ENCODE measurements around the gene ZNF644.
"Not testable (repeated sequence)": the region's sequence is repeated elsewhere in the genome, so short reads cannot be mapped to it uniquely, and the experiment has no call there.

Gene ZNF644
- total RNA-seq: 157 to 210 (median 175) reads per million in 4 experiments

DNA sequence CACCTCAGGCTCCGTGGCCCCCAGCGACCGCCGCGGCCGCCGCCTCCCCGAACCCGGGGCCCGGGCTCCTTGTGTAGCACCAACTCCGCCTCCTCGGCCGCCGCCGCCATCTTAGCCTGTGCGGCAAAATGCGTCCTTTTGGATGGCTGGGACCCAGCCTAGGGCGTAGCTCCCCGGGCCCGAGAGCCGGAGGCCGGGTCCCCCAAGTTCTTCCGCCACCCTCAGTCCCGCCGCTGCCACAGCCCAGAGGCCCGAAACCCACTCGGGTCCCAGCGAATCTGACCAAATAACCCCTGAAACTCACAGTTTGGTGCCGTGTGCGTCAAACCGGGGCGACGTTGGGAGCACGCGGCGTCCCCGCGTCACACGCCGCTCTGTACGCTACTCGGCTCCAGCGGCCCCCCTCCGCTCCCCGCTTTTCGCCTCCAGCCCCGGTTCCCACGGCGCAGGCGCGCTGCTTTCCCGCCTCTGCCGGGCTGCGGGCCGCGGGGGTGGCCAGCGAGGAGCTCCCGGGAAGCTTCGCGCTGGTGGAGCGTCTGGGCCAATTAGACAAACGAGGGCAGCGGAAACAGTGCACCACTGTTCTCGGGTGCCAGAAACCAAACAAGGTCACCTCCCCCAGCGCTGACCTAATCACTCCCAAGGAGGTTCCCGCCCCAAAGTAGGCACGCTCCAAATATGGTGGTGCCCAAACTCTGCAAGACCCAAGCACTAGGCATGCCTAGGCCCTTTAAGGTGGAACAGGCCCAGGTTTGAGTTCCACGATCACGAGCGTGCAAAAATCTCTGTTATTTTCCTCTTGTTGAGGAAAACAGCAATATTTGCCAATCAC, at the start of gene ZNF644:
Gene ZNF644 (minus strand): TSS at position 350 of the 832 bp plus-strand sequence. CDS start 39,682 bp downstream, outside the sequence.
- peak; percentile 83 for DNase-seq

DNA sequence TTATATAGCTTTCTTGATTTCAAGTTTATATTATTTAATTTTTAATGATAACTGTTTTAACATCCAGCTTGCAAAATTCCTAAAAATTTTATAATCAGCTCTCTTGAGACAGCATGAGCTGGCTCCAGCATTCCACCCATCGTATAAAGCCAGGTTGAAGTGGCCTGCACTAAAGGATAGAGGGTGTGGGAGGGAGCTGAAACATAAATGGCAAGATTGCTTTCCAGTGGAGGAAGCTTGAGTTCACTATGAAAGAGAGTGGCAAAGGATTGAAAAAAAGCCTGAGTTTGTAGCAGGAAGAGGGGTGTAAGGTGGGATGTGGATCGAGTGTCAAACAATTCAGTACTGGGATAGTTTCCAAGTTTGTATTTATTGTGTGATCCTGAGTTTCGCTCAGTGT, 48.5 kb upstream of the ZNF644 start:
- no peak for DNase-seq

DNA sequence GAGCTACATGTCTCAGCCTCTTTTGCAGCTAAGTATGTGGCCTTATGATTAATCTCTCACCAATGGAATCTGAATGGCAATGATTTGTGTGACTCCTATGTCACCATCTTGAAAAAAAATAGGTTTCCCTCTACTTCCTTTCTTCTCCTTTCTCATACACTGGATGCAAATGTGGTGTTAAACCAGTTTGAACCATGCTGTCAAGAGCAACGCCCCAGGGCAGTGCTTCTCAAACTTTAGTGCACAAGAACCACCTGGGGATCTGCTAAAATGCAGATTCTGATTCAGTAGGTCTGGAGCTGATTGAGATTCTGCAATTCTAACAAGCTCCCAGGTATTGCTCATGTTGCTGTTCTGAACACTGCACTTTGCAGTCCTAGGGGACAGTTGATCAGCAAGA, 44.7 kb upstream of the ZNF644 start:
- no peak for DNase-seq

DNA sequence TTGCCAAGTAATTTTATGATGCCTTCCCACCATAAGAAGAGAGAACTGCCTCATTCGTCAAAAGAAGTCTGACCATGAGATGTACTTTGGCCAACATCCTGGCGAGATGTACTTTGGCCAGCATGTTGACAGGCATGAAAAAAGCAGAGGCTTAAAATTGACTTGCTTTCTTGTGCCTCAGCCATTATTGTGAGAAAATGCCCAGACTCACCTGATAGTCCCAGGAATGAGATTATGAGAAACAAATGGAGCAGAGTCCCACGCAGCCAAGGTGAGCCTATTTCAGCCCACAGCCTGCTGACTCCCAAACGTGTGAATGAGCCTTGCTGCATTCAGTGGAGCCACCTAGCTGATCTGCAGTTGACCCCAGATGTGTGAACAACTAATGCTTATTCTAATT, 43.5 kb upstream of the ZNF644 start:
- no peak for DNase-seq

DNA sequence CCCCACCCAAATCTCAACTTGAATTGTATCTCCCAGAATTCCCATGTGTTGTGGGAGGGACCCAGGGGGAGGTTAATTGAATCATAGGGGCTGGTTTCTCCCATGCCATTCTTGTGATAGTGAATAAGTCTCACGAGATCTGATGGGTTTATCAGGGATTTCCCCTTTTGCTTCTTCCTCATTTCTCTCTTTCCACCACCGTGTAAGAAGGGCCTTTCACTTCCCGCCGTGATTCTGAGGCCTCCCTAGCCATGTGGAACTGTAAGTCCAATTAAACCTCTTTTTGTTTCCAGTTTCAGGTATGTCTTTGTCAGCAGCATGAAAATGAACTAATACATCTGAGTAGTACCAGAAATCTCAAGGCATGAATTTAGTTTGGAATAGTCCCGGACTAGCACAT, 41.6 kb upstream of the ZNF644 start:
- not testable (repeated sequence) for DNase-seq

DNA sequence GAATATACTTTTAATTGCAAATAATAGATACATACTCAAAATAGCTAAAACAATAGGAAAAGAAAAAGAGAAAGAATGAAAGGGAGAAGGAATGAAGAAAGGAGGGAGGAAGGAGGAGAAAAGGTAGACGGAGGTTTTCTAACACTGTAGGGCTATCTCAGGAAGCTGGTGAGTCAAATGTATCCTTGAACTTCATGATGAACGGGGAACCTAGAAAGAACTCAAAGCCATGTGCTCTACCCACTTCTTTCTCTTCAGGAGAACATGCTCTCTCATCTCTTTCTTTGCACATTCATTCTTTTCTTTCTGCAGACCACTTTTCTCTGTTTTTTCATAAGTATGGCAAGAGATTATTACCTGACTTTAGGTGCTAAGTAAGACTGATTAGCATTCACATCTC, 37.3 kb upstream of the ZNF644 start:
- no peak for DNase-seq

DNA sequence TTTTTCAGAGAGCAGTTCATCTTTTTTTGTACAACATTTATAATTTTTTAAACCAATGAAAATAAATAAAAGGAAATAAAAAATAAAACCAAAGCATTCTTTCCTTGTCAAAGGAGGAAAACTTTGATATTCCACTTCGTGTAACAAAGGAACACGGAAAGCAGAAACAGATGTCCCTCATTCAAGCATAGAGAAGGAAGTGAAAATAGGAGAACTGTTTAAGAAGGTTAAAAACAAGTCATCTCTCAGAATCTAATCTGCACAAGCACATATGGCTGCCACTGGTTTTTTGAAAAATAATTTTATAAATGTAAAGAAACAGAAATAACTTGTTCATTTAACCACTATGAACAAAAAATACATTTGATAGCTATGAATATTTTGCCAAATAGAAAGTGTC, 35.9 kb upstream of the ZNF644 start:
- no peak for DNase-seq

DNA sequence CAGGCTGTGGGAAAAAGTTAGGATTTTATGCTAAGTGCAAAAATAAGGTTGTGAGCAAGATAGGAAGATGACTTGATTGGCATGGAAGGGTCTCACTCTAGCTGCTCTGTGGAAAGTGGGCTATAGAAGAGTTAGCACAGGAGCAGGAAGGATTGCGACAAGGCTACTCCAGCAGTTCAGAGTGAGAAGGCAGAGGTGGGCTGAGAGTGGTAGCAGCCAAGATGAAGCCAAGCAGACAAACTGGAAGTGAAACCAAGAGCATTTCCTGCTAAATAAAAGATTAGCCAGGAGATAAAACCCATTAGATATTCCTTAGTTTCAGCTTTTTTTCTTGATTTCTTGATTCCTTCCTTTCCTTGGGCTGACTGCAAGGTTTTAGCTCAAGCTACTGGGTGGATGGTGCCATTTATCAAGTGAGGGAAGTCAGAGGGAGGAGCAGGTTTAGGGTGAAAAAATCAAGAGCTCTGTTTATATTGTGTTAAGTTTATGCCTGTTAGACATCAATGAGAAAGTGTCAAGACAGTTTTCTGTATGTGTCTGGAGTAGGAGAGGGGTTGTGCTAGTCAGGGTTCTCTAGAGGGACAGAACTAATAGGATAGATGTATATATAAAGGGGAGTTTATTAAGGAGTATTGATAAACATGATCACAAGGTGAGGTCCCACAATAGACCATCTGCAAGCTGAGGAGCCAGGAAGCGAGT, 33.1 kb upstream of the ZNF644 start:
- DNase-seq: no peak

DNA sequence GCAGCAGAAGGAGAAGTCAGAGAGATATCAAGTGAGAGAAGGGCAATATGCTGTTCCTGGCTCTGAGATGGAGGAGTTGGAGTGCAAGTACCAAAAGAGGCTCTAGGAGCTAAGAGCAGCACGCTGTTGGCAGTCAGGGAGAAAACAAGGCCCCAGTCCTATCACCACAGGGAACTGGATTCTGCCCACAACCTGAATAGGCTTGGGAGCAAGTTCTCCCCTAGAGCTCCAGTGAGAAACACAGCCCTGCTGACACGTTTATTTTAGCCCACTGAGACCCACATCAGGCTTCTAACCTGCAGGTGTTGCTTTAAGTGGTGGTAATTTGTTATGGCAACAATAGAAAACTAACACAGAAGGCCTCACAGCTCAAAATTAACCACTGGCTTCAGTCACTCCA, 31.8 kb upstream of the ZNF644 start:
- no peak for DNase-seq

DNA sequence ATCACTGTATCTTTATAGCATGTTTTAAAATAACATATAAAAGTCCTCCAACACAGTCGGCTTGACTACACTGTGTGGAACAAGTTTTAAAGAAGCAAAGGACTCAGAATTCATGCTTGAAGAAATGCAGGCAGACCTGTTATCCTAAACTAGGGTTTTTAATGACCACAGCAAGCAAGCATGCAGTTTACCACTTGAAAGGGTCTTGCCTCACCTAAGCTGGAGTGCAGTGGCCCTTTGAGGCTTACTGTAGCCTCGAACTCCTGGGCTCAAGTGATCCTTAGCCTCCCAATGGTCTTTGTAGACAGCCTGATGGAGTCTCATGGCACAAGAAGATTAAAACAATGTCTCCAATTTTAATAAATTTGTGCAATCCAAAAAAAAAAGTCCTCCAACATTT, 27.7 kb upstream of the ZNF644 start:
- not testable (repeated sequence) for DNase-seq

DNA sequence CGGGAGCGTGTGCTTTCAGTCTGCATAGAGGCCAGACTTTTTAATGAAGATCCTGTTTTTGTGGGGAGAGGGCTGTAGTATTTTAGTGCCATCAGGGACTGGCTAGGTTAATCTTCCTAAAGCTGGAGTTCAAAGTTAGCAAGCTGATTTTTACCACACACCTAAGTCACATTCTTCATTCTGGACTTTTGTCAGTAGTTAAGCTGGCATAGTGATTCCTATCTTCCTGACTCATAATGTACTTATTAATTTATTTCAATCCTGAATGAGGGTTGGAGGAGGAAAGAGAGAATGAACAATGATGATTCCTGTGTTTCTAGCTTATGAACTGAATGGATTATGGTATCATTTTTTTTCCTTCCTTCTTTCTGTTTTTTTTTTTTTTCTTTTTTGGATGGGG, 24.9 kb upstream of the ZNF644 start:
- DNase-seq: no peak

DNA sequence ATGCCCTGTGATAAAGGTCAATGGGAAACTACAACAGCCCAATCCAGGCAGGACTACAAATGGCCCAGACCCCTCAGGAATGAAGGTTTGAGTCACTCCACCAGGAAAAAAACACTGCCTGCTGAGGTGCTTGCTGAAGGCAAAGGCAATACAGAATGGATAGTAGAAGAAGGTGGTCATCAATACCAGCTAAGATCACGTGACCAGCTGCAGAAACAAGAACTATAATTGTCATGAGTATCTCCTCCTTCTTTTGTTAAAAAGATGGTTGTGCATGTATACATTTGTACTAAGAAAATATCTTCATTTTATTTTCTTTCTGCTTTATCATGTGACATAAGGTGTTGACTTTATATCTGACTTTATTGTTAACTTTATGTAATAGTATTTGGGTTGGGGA, 23.4 kb upstream of the ZNF644 start:
- DNase-seq: no peak

DNA sequence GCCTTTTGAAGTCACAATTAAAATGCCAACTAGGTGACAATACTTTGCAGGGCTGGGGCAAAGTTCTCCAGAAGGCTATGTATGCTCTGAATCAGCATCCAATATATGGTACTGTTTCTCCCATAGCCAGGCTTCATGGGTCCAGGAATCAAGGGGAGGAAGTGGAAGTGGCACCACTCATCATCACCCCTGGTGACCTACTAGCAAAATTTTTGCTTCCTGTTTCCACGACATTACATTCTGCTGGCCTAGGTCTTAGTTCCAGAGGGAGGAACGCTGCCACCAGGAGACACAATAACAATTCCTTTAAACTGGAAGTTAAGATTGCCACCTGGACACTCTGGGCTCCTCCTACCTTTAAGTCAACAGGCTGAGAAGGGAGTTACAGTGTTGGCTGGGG, 22.9 kb upstream of the ZNF644 start:
- DNase-seq: not testable (repeated sequence)

DNA sequence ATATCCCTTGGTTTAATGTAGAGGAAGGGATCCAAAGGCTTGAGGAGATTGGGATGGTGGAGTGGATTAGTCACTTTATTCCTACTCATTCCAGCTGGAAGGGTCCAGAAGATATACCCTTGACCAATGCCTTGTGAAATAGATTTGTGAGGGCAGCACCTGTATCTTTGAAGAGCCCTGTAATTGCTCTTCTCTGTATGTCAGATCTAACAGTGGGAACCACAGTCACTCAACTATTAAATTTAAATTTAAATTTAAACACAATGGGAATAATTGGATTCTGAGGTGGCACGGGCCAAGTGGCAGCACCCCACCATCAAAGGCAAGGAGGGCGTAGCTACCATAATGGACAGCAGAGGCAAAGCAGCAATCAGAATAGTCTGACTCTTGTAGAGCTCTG, 20.5 kb upstream of the ZNF644 start:
- DNase-seq: not testable (repeated sequence)

DNA sequence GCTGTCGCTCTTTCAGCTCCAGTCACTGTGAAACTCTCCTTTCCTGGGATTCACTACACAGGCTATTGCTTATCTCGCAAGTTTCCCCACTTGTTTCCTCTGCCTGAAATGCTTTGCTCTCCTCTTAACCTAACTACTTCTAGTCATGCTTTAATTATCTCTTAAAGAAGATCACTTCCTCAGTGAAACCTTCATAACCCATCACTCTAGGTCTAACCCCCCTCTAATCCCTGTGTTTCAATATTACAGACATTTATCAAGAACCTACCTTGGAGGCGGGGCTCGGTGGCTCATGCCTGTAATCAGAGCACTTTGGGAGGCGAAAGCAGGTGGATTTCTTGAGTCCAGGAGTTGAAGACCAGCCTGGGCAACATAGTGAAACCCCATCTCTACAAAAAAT, 16.7 kb upstream of the ZNF644 start:
- DNase-seq: no peak

DNA sequence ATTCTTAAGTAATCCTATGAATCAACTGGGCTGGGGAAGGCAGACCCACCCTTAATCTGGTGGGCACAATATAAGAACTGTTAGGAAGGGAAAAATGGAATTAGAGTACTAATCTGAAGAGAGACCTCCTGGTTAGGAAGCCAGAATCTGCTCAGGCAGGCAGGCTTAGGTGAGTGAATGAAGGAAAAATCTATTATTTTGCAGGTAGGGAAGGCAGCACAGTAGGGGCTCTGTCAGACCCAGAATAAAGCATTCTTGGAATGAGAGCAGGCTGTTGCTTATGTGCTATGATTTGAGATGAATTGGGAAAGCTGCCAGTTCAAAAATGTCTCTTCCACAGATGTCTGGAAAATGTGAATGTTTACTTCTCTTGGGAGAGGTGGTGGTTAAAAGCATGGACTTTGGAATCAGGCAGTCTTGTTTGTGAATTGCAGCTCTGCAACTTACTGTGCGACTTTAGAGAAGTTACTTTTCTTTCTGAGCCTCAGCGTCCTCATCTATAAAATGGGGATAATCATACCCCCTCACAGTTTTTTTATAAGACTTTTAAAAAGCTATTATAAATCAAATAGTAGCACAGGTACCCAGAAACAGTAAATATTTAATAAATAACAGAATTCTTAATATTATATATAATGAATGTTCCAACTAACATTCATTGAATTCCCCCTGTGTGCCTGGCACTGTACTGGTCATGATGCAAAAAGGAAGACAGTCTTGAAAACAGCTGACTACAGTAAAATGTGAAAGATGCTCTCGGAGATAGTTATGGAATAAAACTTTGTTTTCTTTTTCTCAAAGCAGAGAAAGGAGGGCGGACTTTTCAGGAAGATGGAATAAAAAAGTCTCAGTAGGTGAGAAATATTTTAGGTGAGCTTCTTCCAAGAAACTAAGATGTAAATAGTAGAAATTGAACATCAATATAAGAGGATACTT, 15.3 kb upstream of the ZNF644 start:
- DNase-seq: no peak

DNA sequence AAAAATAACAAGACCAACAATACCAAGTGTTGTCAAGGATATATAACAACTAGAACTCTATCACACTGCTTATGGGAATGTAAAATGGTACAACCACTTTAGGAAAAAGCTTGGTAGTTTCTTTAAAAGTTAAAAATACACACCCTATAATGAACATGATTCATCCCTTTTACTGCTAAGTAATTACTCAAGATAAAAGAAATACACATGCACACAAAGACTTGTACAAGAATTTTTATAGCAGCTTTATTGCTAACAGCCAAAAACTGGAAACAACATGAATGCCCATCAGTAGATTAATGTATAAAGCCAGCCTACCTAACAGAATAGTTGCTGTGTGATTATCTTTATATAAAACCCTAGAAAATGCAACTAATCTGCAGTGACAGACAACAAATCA, 10.5 kb upstream of the ZNF644 start:
- DNase-seq: no peak

DNA sequence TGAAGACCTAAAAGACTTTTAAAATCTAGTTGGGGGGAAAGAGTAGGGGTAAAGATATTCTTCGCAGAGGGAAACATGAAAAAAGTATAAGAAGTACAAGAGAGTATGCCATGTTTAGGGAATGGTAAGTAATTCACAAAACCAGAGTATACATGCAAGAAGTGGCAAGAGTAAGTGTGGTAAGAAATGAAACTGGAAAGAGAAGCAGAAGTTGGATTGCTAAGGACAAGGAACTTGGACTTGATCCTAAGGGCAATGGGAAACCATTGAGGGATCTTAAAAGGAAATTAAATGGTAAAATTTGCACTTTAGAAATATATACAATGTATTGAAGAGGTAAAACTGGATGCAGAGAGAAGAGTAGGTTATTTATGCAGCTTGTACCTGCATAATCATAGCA, 9.2 kb upstream of the ZNF644 start:
- DNase-seq: no peak

DNA sequence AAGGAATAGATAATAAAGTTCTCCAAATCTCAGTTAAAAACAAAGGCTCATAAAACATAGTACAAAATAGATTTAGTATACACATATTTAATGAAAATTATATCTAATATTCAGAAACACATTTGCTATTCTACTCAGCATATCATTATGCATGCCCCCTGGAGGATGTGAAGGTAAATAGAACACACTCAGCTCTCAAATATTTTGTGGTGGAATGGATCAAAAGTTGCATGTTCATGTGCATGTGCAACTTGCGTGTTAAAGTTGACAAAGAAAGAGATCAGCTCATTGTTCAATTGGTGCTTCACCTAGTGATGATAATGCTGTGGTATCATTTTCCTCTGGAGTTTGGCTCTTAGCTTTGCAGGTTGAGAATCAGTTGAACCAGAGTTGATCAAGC, 4.9 kb upstream of the ZNF644 start:
- DNase-seq: no peak

DNA sequence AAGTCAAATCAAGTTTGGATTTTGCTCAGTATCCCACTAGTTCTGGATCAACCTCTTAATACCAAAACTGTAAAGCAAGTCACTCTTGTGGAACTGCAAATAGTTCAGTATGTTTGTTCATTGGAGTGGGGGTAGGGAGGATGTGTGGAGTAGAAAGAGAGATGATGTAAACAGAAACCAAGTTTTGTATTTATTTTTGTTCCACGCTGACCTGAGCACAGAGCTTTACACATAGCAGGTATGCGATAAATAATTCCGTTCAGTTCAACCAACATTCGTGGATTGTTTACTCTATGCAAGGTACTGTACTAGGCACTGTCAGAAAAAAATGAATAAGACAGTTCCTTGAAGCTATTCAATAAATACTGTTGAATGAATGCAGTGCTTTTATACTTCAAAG, 4.5 kb upstream of the ZNF644 start:
- DNase-seq: no peak

DNA sequence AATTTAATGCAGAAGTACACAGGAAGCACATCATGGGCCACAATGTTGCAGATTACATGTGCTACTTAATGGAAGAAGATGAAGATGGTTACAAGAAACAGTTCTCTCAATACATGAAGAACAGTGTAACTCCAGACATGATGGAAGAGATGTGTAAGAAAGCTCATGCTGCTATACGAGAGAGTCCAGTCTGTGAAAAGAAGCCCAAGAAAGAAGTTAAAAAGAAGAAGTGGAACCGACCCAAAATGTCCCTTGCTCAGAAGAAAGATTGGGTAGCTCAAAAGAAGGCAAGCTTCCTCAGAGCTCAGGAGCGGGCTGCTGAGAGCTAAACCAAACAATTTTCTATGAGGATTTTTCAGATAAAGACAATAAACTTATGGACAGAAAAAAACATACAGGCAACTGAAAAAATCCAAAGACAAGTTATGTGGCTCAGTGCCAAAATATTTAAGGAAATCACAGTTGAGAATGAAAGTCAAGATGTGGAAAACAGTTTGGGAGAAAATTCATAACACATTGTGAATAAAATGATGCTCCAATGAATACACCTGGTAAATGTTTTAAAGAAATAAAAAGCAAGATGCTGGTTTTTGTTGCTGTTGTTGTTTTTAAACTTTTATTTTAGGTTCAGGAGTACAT, 2.8 kb upstream of the ZNF644 start:
- DNase-seq: no peak

DNA sequence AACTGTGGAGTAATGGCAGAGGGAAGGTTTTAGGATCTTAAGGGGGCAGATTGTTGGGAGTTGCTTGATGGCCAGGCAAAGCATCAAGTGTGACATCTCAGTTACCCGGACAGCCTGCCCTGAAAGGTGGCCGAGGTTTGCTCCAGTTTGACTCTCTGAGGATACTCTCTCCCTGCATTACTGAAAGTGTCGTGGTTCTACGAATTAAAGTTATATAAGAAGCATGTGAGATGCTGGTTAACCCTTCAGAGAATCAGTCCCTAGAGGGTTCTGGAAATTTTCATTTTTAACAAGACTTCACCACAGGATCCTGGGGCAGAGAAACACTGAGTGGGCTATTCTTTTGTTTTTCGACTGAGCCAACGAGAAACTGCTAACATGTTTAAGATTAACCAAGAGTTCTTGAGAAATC, 689 bp upstream of the ZNF644 start:
- no peak for DNase-seq
